IPS DF 6.9 (cell line): ENCODE data around the gene FOXP1.
A peak's percentile ranks its signal among the peaks of the same experiment; 100 is the strongest.

Experiments
- DNase-seq: peaks from one replicate; pipeline ENCODE4 v3.0.0-alpha.2; 2013; ENCODE audit warnings: low read depth, low spot score
- H3K27ac ChIP-seq: one replicate; pipeline ENCODE4 v1.5.1; 2013; ENCODE audit warnings: low read length, control low read depth
- H3K27me3 ChIP-seq: 2 replicates; pipeline ENCODE4 v1.6.1; 2013; ENCODE audit warnings: mild to moderate bottlenecking, low read length; ENCODE audit not compliant: control insufficient read depth, insufficient read depth
- H3K36me3 ChIP-seq: 2 replicates; pipeline ENCODE4 v1.6.1; 2013; ENCODE audit warnings: low read length; ENCODE audit not compliant: control insufficient read depth, insufficient read depth
- H3K4me1 ChIP-seq: 2 replicates; pipeline ENCODE4 v1.6.1; 2013; ENCODE audit warnings: low read length; ENCODE audit not compliant: control insufficient read depth, insufficient read depth
- H3K4me3 ChIP-seq: 2 replicates; pipeline ENCODE4 v1.5.1; 2013; ENCODE audit warnings: mild to moderate bottlenecking, low read length
- H3K9me3 ChIP-seq: 2 replicates; pipeline ENCODE4 v1.6.1; 2013; ENCODE audit warnings: low read length, inconsistent platforms; ENCODE audit not compliant: control insufficient read depth, insufficient read depth
- WGBS: extraction: QIAGEN DNeasy Blood & Tissue Kit; methylation state at CpG from one replicate; pipeline ENCODE4 v1.1.7; 2013; ENCODE audit warnings: mixed read lengths, missing lambda C conversion rate; ENCODE audit not compliant: insufficient read length, insufficient coverage; 5-methylcytosine and 5-hydroxymethylcytosine counted together

Gene FOXP1

GRCh38 chr3:71250026-71250425 is 333.5 kb downstream of the FOXP1 start:
- no peak overlapping the region for H3K27ac ChIP-seq
- WGBS, result no CpG with 5 or more reads among the region's 5 CpGs
- H3K27me3 ChIP-seq, result no peaks in the 10 kb centered on the region
- H3K36me3 ChIP-seq, result no peaks in the 10 kb centered on the region
- no peak overlapping the region for H3K4me3 ChIP-seq
- no peaks in the 10 kb centered on the region for H3K9me3 ChIP-seq
- peaks cover 6% of the 10 kb centered on the region; the same call in 1 of the 2 replicates for H3K4me1 ChIP-seq
- DNase-seq, result no peak

GRCh38 chr3:71247958-71248335 is 335.6 kb downstream of the FOXP1 start:
- WGBS, result no CpG with 5 or more reads among the region's 3 CpGs
- no peak overlapping the region for H3K4me3 ChIP-seq
- no peaks in the 10 kb centered on the region for H3K27me3 ChIP-seq
- H3K9me3 ChIP-seq, result no peaks in the 10 kb centered on the region
- no peak for DNase-seq
- no peaks in the 10 kb centered on the region for H3K36me3 ChIP-seq
- peaks cover 6% of the 10 kb centered on the region; the same call in 1 of the 2 replicates for H3K4me1 ChIP-seq
- no peak overlapping the region for H3K27ac ChIP-seq

GRCh38 chr3:71247221-71247957 is 336.1 kb downstream of the FOXP1 start:
- no peaks in the 10 kb centered on the region for H3K27me3 ChIP-seq
- no peak overlapping the region for H3K27ac ChIP-seq
- no CpG with 5 or more reads among the region's 10 CpGs for WGBS
- peak; percentile 35 for DNase-seq
- no peak overlapping the region for H3K4me3 ChIP-seq
- no peaks in the 10 kb centered on the region for H3K36me3 ChIP-seq
- no peaks in the 10 kb centered on the region for H3K9me3 ChIP-seq
- H3K4me1 ChIP-seq, result peaks cover 6% of the 10 kb centered on the region; the same call in 1 of the 2 replicates

GRCh38 chr3:71245971-71246880 is 337.3 kb downstream of the FOXP1 start:
- DNase-seq, result no peak
- Histone ChIP-seq H3K27me3 (no peaks in the 10 kb centered on the region), H3K9me3 (no peaks in the 10 kb centered on the region), H3K4me1 (peaks cover 8% of the 10 kb centered on the region; the same call in 1 of the 2 replicates), H3K27ac (no peak overlapping the region), H3K4me3 (no peak overlapping the region), H3K36me3 (no peaks in the 10 kb centered on the region)
- WGBS, result 100% methylated on average over 3 of the region's 19 CpGs

GRCh38 chr3:71244826-71245488 is 338.6 kb downstream of the FOXP1 start:
- Histone ChIP-seq H3K36me3 (no peaks in the 10 kb centered on the region), H3K4me1 (peaks cover 8% of the 10 kb centered on the region; the same call in 1 of the 2 replicates), H3K27me3 (no peaks in the 10 kb centered on the region), H3K9me3 (no peaks in the 10 kb centered on the region), H3K4me3 (no peak overlapping the region), H3K27ac (no peak overlapping the region)
- no peak for DNase-seq
- no CpG with 5 or more reads among the region's 8 CpGs for WGBS

- Histone ChIP-seq H3K4me1 (peaks cover 8% of the 10 kb centered on the region; the same call in 1 of the 2 replicates), H3K36me3 (no peaks in the 10 kb centered on the region), H3K9me3 (no peaks in the 10 kb centered on the region), H3K27ac (no peak overlapping the region), H3K27me3 (no peaks in the 10 kb centered on the region), H3K4me3 (no peak overlapping the region)
- DNase-seq, result no peak
- no CpG with 5 or more reads among the region's 9 CpGs for WGBS
These were observed 339.2 kb downstream of the FOXP1 start for GRCh38 chr3:71244153-71244825.

- Histone ChIP-seq H3K27me3 (no peaks in the 10 kb centered on the region), H3K27ac (no peak overlapping the region), H3K9me3 (no peaks in the 10 kb centered on the region), H3K36me3 (no peaks in the 10 kb centered on the region), H3K4me3 (no peak overlapping the region), H3K4me1 (peaks cover 8% of the 10 kb centered on the region; the same call in 1 of the 2 replicates)
- no peak for DNase-seq
- no CpG with 5 or more reads among the region's 8 CpGs for WGBS
These were observed 340.3 kb downstream of the FOXP1 start for GRCh38 chr3:71243229-71243628.

- DNase-seq, result no peak
- Histone ChIP-seq H3K27ac (no peak overlapping the region), H3K4me1 (peaks cover 6% of the 10 kb centered on the region; the same call in 1 of the 2 replicates), H3K9me3 (no peaks in the 10 kb centered on the region), H3K36me3 (no peaks in the 10 kb centered on the region), H3K27me3 (no peaks in the 10 kb centered on the region), H3K4me3 (no peak overlapping the region)
- no CpG with 5 or more reads among the region's 8 CpGs for WGBS
These were observed 341.5 kb downstream of the FOXP1 start for GRCh38 chr3:71241981-71242560.

GRCh38 chr3:71241246-71241901 is 342.2 kb downstream of the FOXP1 start:
- peaks cover 6% of the 10 kb centered on the region; the same call in 1 of the 2 replicates for H3K4me1 ChIP-seq
- DNase-seq, result no peak
- no CpG with 5 or more reads among the region's 8 CpGs for WGBS

More at GRCh38 chr3:71241246-71241901, 342.2 kb downstream of the FOXP1 start:
- Histone ChIP-seq H3K9me3 (no peaks in the 10 kb centered on the region), H3K4me3 (no peak overlapping the region), H3K27me3 (no peaks in the 10 kb centered on the region), H3K36me3 (no peaks in the 10 kb centered on the region), H3K27ac (no peak overlapping the region)
